GM19397 (cell line): ENCODE data around the gene PRELID3B.

ENCODE experiments used
- ATAC-seq: cut with Tn5 transposase; IDR thresholded peaks from one replicate; pipeline ENCODE4 v1.9.1; 2021; ENCODE audit warnings: mild to moderate bottlenecking, moderate library complexity; ENCODE audit not compliant: unreplicated experiment

The PRELID3B gene

DNA sequence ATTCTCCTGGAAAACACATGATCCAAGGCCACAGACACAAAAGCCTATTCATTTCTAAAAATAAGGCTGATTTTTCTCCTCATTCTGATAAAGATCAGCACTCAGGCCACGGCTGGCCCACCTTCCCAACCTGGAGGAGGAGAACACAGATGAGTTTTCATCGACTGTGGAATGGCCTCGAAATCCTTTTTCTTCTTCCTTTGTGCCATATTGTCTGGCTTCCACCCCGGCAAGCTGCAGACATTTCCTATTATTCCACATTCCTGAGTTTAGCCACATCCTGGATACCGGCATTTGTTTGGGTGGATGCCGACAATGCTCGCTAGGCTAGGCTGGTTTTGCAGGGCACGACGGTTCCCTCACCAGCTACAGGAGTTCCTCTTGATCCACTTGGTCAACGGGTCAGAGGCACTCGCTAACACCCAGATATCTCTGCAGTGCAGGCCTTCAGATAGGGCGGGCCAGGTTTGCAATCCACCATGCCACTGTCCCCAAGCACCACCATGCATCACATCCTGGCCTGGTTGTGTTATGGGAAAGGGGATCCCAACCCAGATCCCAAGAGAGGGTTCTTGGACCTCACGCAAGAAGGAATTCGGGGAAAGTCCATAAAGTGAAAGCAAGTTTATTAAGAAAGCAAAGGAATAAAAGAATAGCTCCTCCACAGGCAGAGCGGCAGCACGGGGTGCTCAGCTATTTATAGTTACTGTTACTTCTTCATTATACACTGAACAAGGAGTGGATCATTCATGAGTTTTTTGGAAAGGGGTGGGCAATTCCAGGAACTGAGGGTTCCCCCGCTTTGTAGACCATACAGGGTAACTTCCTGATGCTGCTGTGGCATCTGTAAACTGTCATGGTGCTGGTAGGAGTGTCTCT is 31.4 kb downstream of the PRELID3B start:
- ATAC-seq, result no peak

- ATAC-seq, result no peak
Observed at GRCh38 chr20:59010321-59010994, 32.1 kb downstream of the PRELID3B start.

GRCh38 chr20:59008715-59009336 is 33.8 kb downstream of the PRELID3B start:
- ATAC-seq, result no peak

GRCh38 chr20:59007665-59008511 is 34.7 kb downstream of the PRELID3B start:
- ATAC-seq, result peak; percentile 35

DNA sequence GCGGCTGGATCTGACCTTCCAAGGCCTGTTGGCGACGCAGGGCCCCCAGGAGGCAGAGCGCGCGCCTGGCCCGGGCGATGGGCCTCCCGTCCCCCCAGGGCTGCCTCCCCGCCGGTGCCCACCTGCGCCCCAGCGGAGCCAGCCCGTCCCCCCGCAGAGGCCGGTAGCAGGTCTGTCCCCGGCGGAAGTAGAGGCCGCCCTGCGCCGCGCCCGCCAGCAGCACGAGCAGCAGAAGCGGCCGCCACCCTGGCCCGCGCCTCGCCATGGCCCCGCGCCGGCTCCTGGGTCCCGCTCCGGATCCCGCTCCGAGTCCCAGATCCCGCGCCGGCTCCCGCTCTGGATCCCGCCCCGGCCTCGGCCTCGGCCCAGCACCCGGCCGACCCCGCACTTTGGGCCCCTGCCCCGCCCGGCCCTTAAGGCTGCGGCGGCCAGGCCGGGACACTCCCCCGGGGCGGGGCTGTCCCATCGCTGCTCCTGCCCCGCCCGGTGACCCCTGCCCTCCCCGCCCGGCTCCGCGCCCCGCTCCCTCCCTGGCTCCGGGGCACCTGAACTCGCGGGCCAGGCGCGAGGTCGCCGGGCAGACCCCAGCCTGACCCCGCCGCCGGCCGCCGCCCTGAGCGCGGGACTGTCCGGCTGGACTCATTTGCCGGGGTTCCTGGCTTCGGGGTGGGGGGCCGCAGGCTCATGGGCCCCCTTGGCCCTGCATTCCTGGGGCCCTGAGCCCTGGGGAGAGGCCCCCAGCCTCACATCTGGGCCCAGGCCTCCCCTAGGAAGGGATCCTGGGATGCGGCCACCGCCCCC is 35.5 kb downstream of the PRELID3B start, which contains the start of gene CTSZ:
CTSZ (minus strand) TSS at position 391 of the 801 bp plus-strand sequence; CDS start at position 265, 126 bp downstream.
- peak; percentile 25 for ATAC-seq

DNA sequence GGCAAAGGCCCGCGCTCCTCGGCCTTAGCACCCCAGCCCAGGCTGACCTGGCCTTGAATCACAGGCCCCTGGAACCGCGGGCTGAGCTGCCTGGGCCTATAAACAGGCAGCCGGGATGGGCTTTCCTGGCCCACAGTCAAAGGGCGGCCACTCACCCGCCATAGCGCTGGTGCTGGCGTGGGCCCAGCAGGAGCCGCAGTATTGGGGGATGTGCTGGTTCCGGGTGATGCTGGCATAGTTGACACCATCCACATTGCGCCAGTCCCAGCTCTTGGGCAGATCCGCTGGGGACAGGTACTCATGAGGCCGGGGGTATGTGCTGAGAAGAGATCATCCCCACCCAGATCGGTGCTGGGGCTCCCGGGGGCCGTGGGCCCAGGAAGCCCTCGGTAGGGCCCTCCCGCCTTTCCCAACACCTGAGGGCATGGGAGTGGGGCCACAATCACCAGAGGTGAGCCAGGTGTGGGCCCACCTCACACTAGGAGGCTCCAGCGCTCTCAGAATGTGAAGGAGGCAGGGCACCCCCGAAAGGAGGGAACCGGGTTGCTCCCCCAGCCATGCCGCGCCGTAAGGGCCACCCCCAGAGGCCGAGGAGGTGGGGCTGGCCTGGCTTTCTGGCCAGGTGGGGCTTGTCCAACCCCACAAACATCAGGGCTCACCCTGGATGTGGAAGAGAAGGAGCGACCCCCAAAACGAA is 36.3 kb downstream of the PRELID3B start:
- no peak for ATAC-seq

DNA sequence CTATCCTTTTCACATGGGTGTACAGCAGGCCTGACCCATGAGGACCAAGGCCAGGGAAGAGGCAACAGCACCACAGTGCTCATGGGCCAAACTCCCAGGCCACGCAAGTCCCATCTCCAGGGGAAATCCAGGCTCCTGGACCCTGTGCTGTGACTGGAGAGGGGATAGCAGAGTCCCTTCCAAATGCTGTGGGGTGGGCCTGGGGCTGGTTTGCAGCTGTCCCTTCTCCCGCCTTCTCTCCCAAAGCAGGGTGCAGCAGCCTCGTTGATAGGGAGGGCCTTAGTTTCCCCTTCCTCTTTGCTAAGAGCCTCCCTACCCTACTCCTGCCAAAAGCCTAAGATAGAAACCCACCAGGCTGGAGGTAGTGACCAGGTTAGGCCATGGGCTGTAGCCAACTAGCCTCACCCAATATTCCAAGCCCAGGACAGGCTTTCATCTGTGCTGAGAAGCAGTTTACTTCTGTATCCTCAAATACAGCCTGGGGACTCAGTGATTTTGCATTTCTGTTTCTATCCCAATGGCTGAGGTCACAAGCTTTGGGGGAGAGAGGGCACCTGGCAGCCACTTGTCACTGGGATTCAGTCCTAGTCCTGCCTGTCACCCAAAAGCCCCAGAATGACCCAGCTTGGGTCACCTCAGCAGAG is 36.9 kb downstream of the PRELID3B start:
- no peak for ATAC-seq

DNA sequence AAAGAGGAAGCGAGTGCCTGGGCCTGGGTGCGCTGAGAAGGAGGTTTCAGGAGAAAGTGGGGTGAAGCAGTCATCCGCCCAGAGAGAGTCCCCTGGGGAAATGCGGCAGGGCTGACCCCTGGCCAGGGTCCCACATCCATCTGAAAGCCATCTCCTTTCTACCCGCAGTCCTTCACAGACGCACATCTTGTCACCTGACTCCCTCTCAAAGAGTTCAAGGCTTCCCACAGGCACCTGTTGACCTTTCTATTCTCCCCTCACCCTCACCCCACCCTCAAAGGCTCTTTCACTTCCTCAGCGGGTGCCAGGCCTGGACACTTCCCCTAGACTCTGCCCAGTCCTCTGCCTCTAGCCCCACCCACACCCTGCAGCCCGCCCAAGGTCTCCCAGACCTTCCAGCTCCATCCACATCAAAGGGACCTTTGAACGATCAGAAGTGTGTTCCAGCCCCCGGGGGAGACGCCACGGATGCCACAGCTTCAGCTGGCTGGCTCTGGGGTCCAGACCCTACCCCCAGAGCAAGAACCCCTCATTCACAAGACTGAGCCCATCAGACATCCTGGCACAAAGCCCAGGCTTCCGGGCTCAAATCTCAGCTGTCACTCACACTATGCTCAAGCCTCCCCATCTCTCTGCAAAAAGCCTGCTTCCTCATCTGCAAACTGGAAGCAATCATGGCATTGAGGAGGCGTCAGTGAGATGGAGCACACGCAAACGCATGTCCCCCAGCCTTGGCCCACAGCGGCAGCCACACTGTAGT is 37.6 kb downstream of the PRELID3B start:
- ATAC-seq, result peak; percentile 58

DNA sequence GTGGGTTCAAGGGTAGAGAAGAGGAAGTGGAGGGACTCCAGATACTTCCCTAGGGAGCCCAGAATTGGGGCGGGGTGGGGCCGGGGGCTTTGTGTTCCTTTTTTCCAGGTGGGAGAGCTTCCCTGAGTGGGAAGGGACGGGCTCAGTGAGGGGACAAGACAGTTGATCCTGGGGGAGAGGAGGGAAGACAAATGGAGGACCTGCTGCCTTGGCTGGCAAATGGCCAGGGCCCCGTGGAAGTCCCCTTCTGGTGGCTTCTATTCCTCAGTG is 38.2 kb downstream of the PRELID3B start:
- no peak for ATAC-seq

- ATAC-seq, result no peak
Observed at GRCh38 chr20:59003836-59004492, 38.6 kb downstream of the PRELID3B start.

DNA sequence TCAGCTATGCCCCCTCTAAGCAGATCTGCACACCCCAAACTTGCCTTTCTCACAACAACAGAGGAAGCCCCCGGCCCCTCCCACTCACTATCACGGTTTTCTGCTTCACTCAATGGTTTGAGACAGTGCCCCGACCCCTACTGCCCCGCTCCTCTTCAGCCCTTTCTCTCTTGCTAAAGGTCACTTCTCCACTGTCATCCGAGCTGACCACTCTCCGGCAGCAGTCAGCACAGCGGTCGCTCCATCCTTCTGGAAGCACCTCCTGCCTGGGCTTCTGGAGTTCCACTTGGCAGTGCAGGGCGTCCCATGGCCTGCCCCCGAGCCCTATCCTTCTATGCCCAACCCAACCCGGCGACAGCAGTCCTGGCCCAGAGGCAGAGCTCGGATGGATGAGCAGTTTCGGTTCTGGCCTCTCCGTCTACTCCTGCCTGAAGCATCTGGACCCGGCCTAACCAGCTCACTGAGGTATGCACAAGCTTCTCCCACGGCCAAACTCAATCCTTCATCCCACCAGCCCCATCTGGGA is 39.6 kb downstream of the PRELID3B start:
- no peak for ATAC-seq

GRCh38 chr20:59002388-59002787 is 40.2 kb downstream of the PRELID3B start:
- ATAC-seq, result no peak

GRCh38 chr20:59001449-59002171 is 41.0 kb downstream of the PRELID3B start:
- ATAC-seq, result no peak

DNA sequence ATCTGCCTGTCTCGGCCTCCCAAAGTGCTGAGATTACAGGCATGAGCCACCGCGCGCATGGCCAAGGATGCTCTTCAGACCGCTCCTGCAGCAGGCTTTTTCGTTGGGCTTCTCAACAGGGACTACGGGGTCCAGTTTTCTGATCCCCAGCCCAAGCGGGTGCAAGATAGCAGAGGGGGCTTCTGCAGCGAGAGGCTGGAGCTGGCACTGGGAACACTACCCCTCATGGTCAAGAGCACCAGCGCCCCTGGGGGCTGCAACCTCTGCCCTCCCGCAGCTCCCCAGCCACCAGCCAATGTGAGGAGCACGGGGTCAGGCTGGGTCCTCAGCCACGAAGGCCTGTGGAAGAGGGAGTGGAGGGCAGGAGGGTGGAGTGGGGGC is 41.5 kb downstream of the PRELID3B start:
- no peak for ATAC-seq

GRCh38 chr20:59000326-59000725 is 42.3 kb downstream of the PRELID3B start:
- no peak for ATAC-seq

- ATAC-seq, result no peak
Observed at GRCh38 chr20:58998656-58999055, 43.9 kb downstream of the PRELID3B start.
